IPS-18a (cell line): ENCODE results near the gene IL1RAPL1.
"Not testable (repeated sequence)": the region's sequence is repeated elsewhere in the genome, so short reads cannot be mapped to it uniquely, and the experiment has no call there.

Experiments
- H3K27ac ChIP-seq: one replicate; pipeline ENCODE4 v1.5.1; 2013; ENCODE audit warnings: low read length
- H3K27me3 ChIP-seq: one replicate; pipeline ENCODE4 v1.6.1; 2013; ENCODE audit warnings: mild to moderate bottlenecking, low read length; ENCODE audit not compliant: control insufficient read depth, insufficient read depth
- H3K36me3 ChIP-seq: one replicate; pipeline ENCODE4 v1.6.1; 2013; ENCODE audit warnings: low read depth, low read length; ENCODE audit not compliant: control insufficient read depth
- H3K4me1 ChIP-seq: one replicate; pipeline ENCODE4 v1.6.1; 2013; ENCODE audit warnings: low read depth, low read length; ENCODE audit not compliant: control insufficient read depth
- H3K4me3 ChIP-seq: one replicate; pipeline ENCODE4 v1.5.1; 2013; ENCODE audit warnings: low read length
- H3K9ac ChIP-seq: one replicate; pipeline ENCODE4 v1.6.1; 2013; ENCODE audit warnings: mild to moderate bottlenecking, low read length, moderate library complexity
- H3K9me3 ChIP-seq: one replicate; pipeline ENCODE4 v1.6.1; 2013; ENCODE audit warnings: low read depth, low read length; ENCODE audit not compliant: control insufficient read depth

The IL1RAPL1 gene

GRCh38 chrX:28697732-28698131 is 110.5 kb downstream of the IL1RAPL1 start:
- Histone ChIP-seq H3K27me3 (no peaks in the 10 kb centered on the region), H3K36me3 (no peaks in the 10 kb centered on the region), H3K9me3 (peaks cover 12% of the 10 kb centered on the region), H3K9ac (no peak overlapping the region), H3K4me3 (no peak overlapping the region), H3K27ac (no peak overlapping the region), H3K4me1 (no peaks in the 10 kb centered on the region)

- Histone ChIP-seq H3K36me3 (no peaks in the 10 kb centered on the region), H3K27ac (no peak overlapping the region), H3K4me3 (no peak overlapping the region), H3K4me1 (no peaks in the 10 kb centered on the region), H3K27me3 (no peaks in the 10 kb centered on the region), H3K9me3 (peaks cover 4% of the 10 kb centered on the region), H3K9ac (no peak overlapping the region)
These were observed 114.0 kb downstream of the IL1RAPL1 start for GRCh38 chrX:28701222-28701621.

GRCh38 chrX:28706964-28707363 is 119.7 kb downstream of the IL1RAPL1 start:
- Histone ChIP-seq H3K4me1 (no peaks in the 10 kb centered on the region), H3K9ac (no peak overlapping the region), H3K9me3 (no peaks in the 10 kb centered on the region), H3K4me3 (no peak overlapping the region), H3K27ac (no peak overlapping the region), H3K27me3 (no peaks in the 10 kb centered on the region), H3K36me3 (no peaks in the 10 kb centered on the region)

GRCh38 chrX:28709421-28709820 is 122.2 kb downstream of the IL1RAPL1 start:
- Histone ChIP-seq H3K36me3 (no peaks in the 10 kb centered on the region), H3K9ac (no peak overlapping the region), H3K27me3 (no peaks in the 10 kb centered on the region), H3K4me1 (no peaks in the 10 kb centered on the region), H3K27ac (no peak overlapping the region), H3K9me3 (no peaks in the 10 kb centered on the region), H3K4me3 (no peak overlapping the region)

GRCh38 chrX:28717864-28718263 is 130.6 kb downstream of the IL1RAPL1 start:
- H3K9ac ChIP-seq, result no peak overlapping the region
- no peaks in the 10 kb centered on the region for H3K36me3 ChIP-seq
- H3K9me3 ChIP-seq, result peaks cover 4% of the 10 kb centered on the region
- no peak overlapping the region for H3K4me3 ChIP-seq
- H3K4me1 ChIP-seq, result no peaks in the 10 kb centered on the region
- H3K27me3 ChIP-seq, result no peaks in the 10 kb centered on the region
- no peak overlapping the region for H3K27ac ChIP-seq

- Histone ChIP-seq H3K27ac (no peak overlapping the region), H3K27me3 (no peaks in the 10 kb centered on the region), H3K9ac (no peak overlapping the region), H3K36me3 (no peaks in the 10 kb centered on the region), H3K4me3 (no peak overlapping the region), H3K9me3 (peaks cover 4% of the 10 kb centered on the region), H3K4me1 (no peaks in the 10 kb centered on the region)
These were observed 131.2 kb downstream of the IL1RAPL1 start for GRCh38 chrX:28718450-28718849.

GRCh38 chrX:28719620-28720019 is 132.4 kb downstream of the IL1RAPL1 start:
- peaks cover 4% of the 10 kb centered on the region for H3K9me3 ChIP-seq
- no peak overlapping the region for H3K9ac ChIP-seq
- no peaks in the 10 kb centered on the region for H3K36me3 ChIP-seq
- H3K27ac ChIP-seq, result no peak overlapping the region
- no peak overlapping the region for H3K4me3 ChIP-seq
- H3K27me3 ChIP-seq, result no peaks in the 10 kb centered on the region
- no peaks in the 10 kb centered on the region for H3K4me1 ChIP-seq

GRCh38 chrX:28752330-28752729 is 165.1 kb downstream of the IL1RAPL1 start:
- Histone ChIP-seq H3K4me1 (no peaks in the 10 kb centered on the region), H3K9me3 (peaks cover 17% of the 10 kb centered on the region), H3K9ac (no peak overlapping the region), H3K27ac (no peak overlapping the region), H3K36me3 (no peaks in the 10 kb centered on the region), H3K4me3 (no peak overlapping the region), H3K27me3 (no peaks in the 10 kb centered on the region)

- no peak overlapping the region for H3K27ac ChIP-seq
- H3K4me3 ChIP-seq, result no peak overlapping the region
- H3K9ac ChIP-seq, result no peak overlapping the region
- H3K27me3 ChIP-seq, result no peaks in the 10 kb centered on the region
- H3K36me3 ChIP-seq, result no peaks in the 10 kb centered on the region
- H3K9me3 ChIP-seq, result peaks cover 27% of the 10 kb centered on the region
- no peaks in the 10 kb centered on the region for H3K4me1 ChIP-seq
These were observed 168.9 kb downstream of the IL1RAPL1 start for GRCh38 chrX:28756175-28756574.

GRCh38 chrX:28756647-28757046 is 169.4 kb downstream of the IL1RAPL1 start:
- Histone ChIP-seq H3K27ac (no peak overlapping the region), H3K27me3 (no peaks in the 10 kb centered on the region), H3K4me1 (no peaks in the 10 kb centered on the region), H3K9ac (no peak overlapping the region), H3K9me3 (peaks cover 27% of the 10 kb centered on the region), H3K4me3 (no peak overlapping the region), H3K36me3 (no peaks in the 10 kb centered on the region)

- Histone ChIP-seq H3K27me3 (no peaks in the 10 kb centered on the region), H3K4me3 (no peak overlapping the region), H3K4me1 (no peaks in the 10 kb centered on the region), H3K36me3 (no peaks in the 10 kb centered on the region), H3K27ac (no peak overlapping the region), H3K9ac (no peak overlapping the region), H3K9me3 (peaks cover 27% of the 10 kb centered on the region)
These were observed 170.0 kb downstream of the IL1RAPL1 start for GRCh38 chrX:28757290-28757689.

- H3K27ac ChIP-seq, H3K9me3 ChIP-seq, H3K4me3 ChIP-seq, H3K4me1 ChIP-seq, H3K9ac ChIP-seq, H3K36me3 ChIP-seq, H3K27me3 ChIP-seq: not testable (repeated sequence)
These were observed 179.3 kb downstream of the IL1RAPL1 start for GRCh38 chrX:28766561-28766960.
